Esophagus muscularis mucosa (tissue), 4 donors: ENCODE measurements around the gene CTNNA1.

ENCODE experiments used
- CTCF ChIP-seq, 3 experiments: fragments of 200-600 bp in 2 of 3; fragments of 450-650 bp in 1 of 3; sonication (generic) in 2 of 3; IDR thresholded peaks; one replicate each; pipeline ENCODE4 v1.5.1; 2017 to 2019; ENCODE audit warnings: antibody characterized with exemption in 3 of 3, mild to moderate bottlenecking in 2 of 3, moderate library complexity in 1 of 3
- EP300 ChIP-seq: sonication (generic); formaldehyde crosslinking; IDR thresholded peaks from one replicate; pipeline ENCODE4 v1.6.1; 2017; ENCODE audit warnings: antibody characterized with exemption
- POLR2A ChIP-seq: fragments of 450-650 bp; IDR thresholded peaks from one replicate; pipeline ENCODE4 v1.6.1; 2017; ENCODE audit warnings: antibody characterized with exemption, moderate library complexity, mild to moderate bottlenecking, low read depth
- POLR2AphosphoS5 ChIP-seq, 2 donors: sonication (generic); formaldehyde crosslinking; IDR thresholded peaks; one replicate each; pipeline ENCODE4 v1.6.1; 2017; ENCODE audit warnings: antibody characterized with exemption in 2 of 2

- TF ChIP-seq CTCF (IDR thresholded peaks at IDR 0.05) = no peak
- no peak for TF ChIP-seq POLR2A
- TF ChIP-seq EP300 = no peak
- TF ChIP-seq POLR2AphosphoS5 (IDR thresholded peaks at IDR 0.05) = no peak
Measured at GRCh38 chr5:138890644-138891043, 137.4 kb downstream of the CTNNA1 start.
